ENCODE results near the gene PDIA5.

The PDIA5 gene

DNA sequence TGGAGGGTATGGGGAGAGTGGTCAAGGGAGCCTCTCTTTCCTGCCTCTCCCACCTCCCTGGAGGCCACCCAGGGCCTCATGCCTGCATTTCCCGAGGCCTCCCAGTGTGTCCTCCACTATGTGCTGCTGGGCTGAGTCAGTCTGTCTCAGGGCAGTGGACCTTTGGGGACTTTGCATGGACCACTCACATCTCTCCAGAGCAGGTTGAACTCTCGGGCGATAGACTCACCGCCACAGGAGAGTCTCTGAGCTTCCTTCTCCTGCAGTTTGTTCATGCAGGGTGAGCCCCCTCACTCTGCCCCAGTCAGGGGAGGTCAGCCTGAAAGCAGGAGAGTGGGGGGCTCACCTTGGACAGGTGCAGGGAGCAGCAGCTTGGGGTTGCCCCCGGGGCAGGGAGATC, 74.5 kb downstream of the PDIA5 start:
- H3K4me3 ChIP-seq (ENCODE audit: low read length) = no peak overlapping the region
- TF ChIP-seq, protein P1, sequence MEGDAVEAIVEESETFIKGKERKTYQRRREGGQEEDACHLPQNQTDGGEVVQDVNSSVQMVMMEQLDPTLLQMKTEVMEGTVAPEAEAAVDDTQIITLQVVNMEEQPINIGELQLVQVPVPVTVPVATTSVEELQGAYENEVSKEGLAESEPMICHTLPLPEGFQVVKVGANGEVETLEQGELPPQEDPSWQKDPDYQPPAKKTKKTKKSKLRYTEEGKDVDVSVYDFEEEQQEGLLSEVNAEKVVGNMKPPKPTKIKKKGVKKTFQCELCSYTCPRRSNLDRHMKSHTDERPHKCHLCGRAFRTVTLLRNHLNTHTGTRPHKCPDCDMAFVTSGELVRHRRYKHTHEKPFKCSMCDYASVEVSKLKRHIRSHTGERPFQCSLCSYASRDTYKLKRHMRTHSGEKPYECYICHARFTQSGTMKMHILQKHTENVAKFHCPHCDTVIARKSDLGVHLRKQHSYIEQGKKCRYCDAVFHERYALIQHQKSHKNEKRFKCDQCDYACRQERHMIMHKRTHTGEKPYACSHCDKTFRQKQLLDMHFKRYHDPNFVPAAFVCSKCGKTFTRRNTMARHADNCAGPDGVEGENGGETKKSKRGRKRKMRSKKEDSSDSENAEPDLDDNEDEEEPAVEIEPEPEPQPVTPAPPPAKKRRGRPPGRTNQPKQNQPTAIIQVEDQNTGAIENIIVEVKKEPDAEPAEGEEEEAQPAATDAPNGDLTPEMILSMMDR (IDR thresholded peaks at IDR 0.05; ENCODE audit: insufficient read depth, low read depth, low read length, missing control alignments) = no peak
- DNase-seq (ENCODE audit: low read depth) = no peak

DNA sequence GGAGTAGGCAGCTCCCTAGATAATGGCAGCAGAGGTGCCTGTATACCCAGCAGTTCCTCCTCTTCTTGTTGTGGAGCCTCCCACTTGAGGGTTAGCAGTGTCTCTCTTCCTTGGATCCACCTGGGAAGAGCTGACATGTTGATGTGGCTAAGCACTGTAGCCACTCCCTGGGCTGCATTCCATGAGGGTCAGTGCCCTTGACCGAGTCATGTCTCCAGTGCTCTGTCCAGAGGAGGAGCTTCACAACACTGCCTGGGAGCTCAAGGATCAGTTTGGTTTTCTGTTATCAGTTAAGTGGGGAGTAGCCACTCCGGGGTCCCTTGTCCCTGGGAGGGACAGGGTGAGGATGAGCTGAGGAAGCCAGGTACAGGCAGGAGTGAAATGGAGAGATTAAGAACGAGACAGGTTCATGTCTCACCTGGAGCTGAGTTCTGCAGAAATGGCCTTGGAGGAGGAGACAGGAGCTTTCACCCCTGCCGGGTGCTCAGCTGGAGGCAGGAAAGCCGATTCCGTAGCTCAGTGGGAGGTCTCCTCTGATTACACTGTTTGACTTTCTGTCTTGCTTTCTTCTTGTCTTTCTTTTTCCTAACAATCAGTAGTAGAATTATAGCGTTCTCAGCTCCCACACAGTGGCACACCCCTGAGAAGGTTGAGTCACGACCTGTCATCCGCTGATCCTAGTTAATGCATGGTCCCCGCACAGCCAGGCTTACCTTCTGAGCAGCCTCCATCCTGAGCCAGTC, 77.0 kb downstream of the PDIA5 start:
- TF ChIP-seq, protein P1 (IDR thresholded peaks at IDR 0.05; ENCODE audit: insufficient read depth, low read depth, low read length, missing control alignments) = no peak
- H3K4me3 ChIP-seq (ENCODE audit: low read length) = no peak overlapping the region
- DNase-seq (ENCODE audit: low read depth) = no peak

DNA sequence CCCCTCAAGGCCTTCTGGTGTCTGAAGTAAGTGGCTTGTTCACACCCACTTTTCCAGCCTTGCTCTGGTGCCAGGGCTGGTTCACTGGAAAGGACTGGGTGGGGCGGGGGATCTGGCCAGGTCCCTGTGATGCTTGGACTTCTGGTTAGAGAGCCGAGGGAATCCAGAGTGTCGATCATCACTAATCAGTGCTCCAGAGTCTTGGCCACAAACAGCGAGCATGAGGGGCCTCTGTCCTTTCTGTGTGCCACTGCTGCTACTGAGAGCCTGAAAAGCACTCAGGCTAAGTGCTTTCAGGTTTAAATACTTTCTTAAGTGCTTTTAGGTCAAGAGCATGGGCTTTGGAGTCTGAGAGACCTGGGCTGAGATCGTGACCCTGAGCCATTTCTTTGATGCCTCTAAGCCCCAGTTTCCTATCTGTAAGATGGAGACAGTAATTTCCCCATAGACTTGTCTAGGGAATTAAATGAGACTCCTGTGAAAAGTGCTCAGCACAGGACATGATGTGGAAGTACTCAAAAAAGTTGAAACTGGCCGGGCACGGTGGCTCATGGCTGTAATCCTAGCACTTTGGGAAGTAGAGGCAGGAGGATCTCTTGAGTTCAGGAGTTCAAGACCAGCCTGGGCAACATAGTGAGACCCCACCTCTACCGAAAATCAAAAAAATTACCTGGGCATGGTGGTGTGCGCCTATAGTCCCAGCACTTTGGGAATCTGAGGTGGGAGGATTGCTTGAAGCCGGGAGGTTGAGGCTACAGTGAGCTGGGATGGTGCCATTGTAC, 81.1 kb downstream of the PDIA5 start:
- no peak overlapping the region for H3K4me3 ChIP-seq (ENCODE audit: low read length)
- DNase-seq (ENCODE audit: low read depth) = no peak
- TF ChIP-seq, protein P1 (IDR thresholded peaks at IDR 0.05; ENCODE audit: insufficient read depth, low read depth, low read length, missing control alignments) = no peak

DNA sequence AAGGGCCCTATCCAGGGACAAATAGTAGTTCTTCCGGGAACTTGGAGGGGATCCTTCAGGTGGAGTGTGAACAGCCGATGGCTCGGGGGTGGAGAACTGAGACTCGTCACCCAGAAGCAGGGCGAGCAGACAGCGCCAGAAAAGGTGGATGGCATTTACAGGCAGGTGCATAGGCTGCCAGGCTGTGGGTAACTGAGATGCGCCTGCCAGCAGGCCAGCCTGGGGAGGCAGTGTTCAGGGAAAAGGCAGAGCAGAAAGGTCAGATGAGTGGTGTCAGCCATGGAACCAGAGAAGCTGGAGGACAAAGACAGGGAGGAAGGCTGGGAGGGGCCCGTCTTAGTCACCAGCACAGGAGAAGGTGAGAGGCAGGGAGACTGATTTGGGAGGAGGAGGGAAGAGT, 81.9 kb downstream of the PDIA5 start:
- TF ChIP-seq, protein P1 (IDR thresholded peaks at IDR 0.05; ENCODE audit: insufficient read depth, low read depth, low read length, missing control alignments) = no peak
- no peak overlapping the region for H3K4me3 ChIP-seq (ENCODE audit: low read length)
- peak; percentile 19 for DNase-seq (ENCODE audit: low read depth)

DNA sequence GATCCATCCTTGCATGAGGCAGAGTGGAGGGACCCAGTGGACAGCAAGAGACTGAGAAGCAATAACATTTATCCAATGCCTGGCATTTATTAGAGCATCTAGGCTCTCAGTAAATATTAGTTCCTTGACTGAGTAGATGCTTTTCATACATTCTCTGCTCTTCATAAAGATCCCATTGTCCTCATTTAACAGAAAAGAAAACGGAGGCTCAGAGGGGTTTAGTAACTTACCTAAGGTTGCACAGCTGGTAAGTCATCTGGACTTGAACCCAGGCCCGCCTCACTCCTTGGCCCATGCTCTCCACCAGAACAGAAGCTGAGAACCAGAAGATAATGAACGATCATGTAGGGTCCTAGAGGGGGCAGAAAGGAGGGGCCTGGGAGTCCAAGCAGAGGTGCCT, 82.7 kb downstream of the PDIA5 start:
- DNase-seq (ENCODE audit: low read depth) = no peak
- TF ChIP-seq, protein P1 (IDR thresholded peaks at IDR 0.05; ENCODE audit: insufficient read depth, low read depth, low read length, missing control alignments) = no peak
- no peak overlapping the region for H3K4me3 ChIP-seq (ENCODE audit: low read length)

DNA sequence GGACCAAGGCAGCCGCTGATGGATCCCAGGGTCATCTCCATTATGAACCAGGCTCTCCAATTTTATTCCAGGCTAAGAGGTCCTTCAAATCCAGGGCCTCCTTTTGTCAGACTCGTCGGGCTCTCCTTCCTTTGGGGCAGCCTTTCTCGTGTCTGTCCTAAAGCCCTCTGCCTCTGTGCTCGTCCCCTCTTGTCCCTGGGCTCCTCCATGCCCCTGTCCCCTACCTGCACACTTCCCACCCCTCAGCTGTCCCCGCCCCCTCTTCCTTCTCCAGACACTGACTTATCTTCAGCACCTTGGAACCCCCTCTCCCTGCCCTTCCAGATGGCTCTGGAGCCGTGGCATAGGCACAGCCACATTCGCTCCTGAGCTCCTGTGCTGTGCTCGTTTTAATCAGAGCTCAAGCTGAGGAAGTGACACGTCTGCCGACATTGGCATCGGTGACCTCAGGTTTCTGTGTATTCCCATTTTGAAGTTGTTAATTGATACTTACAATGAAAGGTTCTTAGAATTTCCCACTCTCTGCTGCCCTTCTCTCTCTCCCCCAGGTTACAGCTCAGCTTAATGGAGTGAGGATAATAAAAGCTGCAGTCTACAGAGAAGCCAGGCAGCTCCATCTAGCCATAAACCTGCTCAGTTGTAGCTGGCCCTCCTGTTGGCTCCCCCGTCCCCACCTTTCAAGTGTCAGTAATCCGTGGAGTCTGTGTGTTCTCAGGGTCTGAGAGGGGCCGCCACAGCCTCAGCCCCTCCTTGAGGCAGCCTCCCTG, 83.8 kb downstream of the PDIA5 start:
- TF ChIP-seq, protein P1 (IDR thresholded peaks at IDR 0.05; ENCODE audit: insufficient read depth, low read depth, low read length, missing control alignments) = no peak
- DNase-seq (ENCODE audit: low read depth) = no peak

More for the DNA sequence above, 83.8 kb downstream of the PDIA5 start:
- no peak overlapping the region for H3K4me3 ChIP-seq (ENCODE audit: low read length)

All from epithelial cell of esophagus (primary cell).